ENCODE results near the gene CAPN1. TPM values are rescaled to one million over a fixed set of nuclear protein-coding genes. Genes with fewer than 3 reads are reported as not detected.

CAPN1 gene
- total and polyA plus RNA-seq, 2 of the 4 experiments (the other 2 are of a cell fraction): 110 to 182 TPM

DNA sequence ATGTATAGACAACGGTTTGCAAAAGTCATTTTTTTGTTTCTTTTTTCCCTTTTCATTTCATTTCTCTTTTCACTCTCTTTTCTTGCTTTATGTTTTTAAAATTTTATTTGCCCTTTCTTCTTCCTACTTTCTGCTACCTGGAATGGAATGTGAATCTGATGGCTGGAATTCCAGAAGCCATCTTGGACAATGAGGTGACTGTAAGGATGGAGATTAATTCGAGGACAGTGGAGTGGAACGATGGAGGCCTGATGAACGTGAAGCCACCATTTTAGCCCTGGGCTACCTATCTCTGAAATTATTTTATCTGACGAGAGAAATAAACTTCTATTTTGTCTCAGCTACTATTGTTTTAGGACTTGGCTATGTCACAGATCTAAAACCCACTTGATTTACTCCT lies 77.3 kb downstream of the CAPN1 start:
- no peak overlapping the region for H2AFZ ChIP-seq (replicated peaks; ENCODE audit: low read length, poor library complexity)
- H4K8ac ChIP-seq (ENCODE audit: low read depth in 2 of 2, low read length in 2 of 2): no peak overlapping the region
- no peak for ATAC-seq (ENCODE audit: low read depth)
- H3K18ac ChIP-seq (ENCODE audit: low read depth, low read length): no peak overlapping the region
- no peak overlapping the region for H2BK15ac ChIP-seq (ENCODE audit: low read depth, low read length)
- in situ Hi-C loops (cut with MboI; ENCODE audit: low sequenced_read_pairs) (no loop called here), intact Hi-C loops (cut with micrococcal nuclease) (no loop called here), dilution Hi-C loops (cut with HindIII; ENCODE audit: low sequenced_read_pairs, unreplicated experiment) (no loop called here)
- no peak overlapping the region for H2BK120ac ChIP-seq (ENCODE audit: low read depth, low read length)
- H3K4me1 ChIP-seq (ENCODE audit: control insufficient read depth, insufficient read depth, low read length): peaks cover 5% of the 10 kb centered on the region
- H4K5ac ChIP-seq (ENCODE audit: low read depth, low read length): no peak overlapping the region
- no peak overlapping the region for H2AK9ac ChIP-seq (replicated peaks; ENCODE audit: low read depth, low read length, poor library complexity)
- WGBS, 2 experiments (ENCODE audit: extremely low coverage in 2 of 2, insufficient read length in 1 of 2): no CpG with 5 or more reads among the region's 5 CpGs
- no peak overlapping the region for H3K56ac ChIP-seq (ENCODE audit: extremely low read depth, insufficient read depth, low read length)
- no peak overlapping the region for H3K4me2 ChIP-seq (ENCODE audit: low read depth, low read length)
- H2BK20ac ChIP-seq (ENCODE audit: low read depth, low read length): no peak overlapping the region
- no peak overlapping the region for H3K4me3 ChIP-seq (ENCODE audit: insufficient read depth, low read depth, low read length)
- H3K79me1 ChIP-seq (ENCODE audit: low read depth in 1 of 2, low read length in 2 of 2): peaks cover 11 to 26% of the 10 kb centered on the region in 2 experiments
- ChIA-PET CTCF (no interaction called here), POLR2A (ENCODE audit: unreplicated experiment) (no interaction called here)
- DNase-seq: no peak
- H3K9ac ChIP-seq (ENCODE audit: low read depth, low read length): no peak overlapping the region
- H3K27me3 ChIP-seq (ENCODE audit: control insufficient read depth, insufficient read depth, low read length): no peaks in the 10 kb centered on the region
- TF ChIP-seq RFX5 (IDR thresholded peaks at IDR 0.05; ENCODE audit: low read depth, low read length) (no peak), USF2 (IDR thresholded peaks at IDR 0.05; ENCODE audit: low read depth, low read length) (no peak), MAFK (IDR thresholded peaks at IDR 0.05; ENCODE audit: low read depth, low read length) (no peak), POLR2A (IDR thresholded peaks at IDR 0.05; ENCODE audit: low read depth, low read length) (no peak), RAD21 (IDR thresholded peaks at IDR 0.05; ENCODE audit: low read length) (no peak), CEBPB (IDR thresholded peaks at IDR 0.05; ENCODE audit: low read depth, low read length) (no peak), RCOR1 (IDR thresholded peaks at IDR 0.05; ENCODE audit: insufficient replicate concordance, low read length) (no peak), CTCF (conservative IDR thresholded peaks at IDR 0.05; ENCODE audit: low read depth, low read length) (no peak), NFE2L2 (IDR thresholded peaks at IDR 0.05; ENCODE audit: low read depth, low read length) (no peak), SMC3 (IDR thresholded peaks at IDR 0.05; ENCODE audit: low read depth, low read length) (no peak), CHD1 (IDR thresholded peaks at IDR 0.05; ENCODE audit: low read depth, low read length) (no peak)
- TF ChIP-seq, protein P1, sequence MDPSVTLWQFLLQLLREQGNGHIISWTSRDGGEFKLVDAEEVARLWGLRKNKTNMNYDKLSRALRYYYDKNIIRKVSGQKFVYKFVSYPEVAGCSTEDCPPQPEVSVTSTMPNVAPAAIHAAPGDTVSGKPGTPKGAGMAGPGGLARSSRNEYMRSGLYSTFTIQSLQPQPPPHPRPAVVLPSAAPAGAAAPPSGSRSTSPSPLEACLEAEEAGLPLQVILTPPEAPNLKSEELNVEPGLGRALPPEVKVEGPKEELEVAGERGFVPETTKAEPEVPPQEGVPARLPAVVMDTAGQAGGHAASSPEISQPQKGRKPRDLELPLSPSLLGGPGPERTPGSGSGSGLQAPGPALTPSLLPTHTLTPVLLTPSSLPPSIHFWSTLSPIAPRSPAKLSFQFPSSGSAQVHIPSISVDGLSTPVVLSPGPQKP (IDR thresholded peaks at IDR 0.05; ENCODE audit: borderline replicate concordance, low read depth, low read length): no peak
- no peak overlapping the region for H3K14ac ChIP-seq (replicated peaks; ENCODE audit: low read depth, low read length)
- H4K20me1 ChIP-seq (ENCODE audit: insufficient read depth, low read length): no peaks in the 10 kb centered on the region
- no peak overlapping the region for H4K91ac ChIP-seq (ENCODE audit: insufficient read depth, low read depth, low read length)
- H3K27ac ChIP-seq (ENCODE audit: insufficient read depth, low read length): no peak overlapping the region
- no peaks in the 10 kb centered on the region for H3K9me3 ChIP-seq (ENCODE audit: control insufficient read depth, insufficient read depth, low read length)
- no peak overlapping the region for H2BK5ac ChIP-seq (ENCODE audit: low read depth, low read length, poor library complexity, severe bottlenecking)
- H2AK5ac ChIP-seq (ENCODE audit: low read depth, low read length): no peak overlapping the region
- H3K9me1 ChIP-seq (ENCODE audit: insufficient read depth, low read length): peaks cover 4% of the 10 kb centered on the region
- BruUV-seq (replicated peaks): no TSS peak
- H3K4ac ChIP-seq (ENCODE audit: low read depth, low read length): no peak overlapping the region
- no peaks in the 10 kb centered on the region for H3K36me3 ChIP-seq (ENCODE audit: control insufficient read depth, insufficient read depth, low read length)
- H3K23ac ChIP-seq (ENCODE audit: low read depth, low read length): no peak overlapping the region
